HepG2 (cell line): ENCODE measurements around the gene SUPT4H1. TPM values are rescaled to one million over a fixed set of nuclear protein-coding genes. Genes with fewer than 3 reads are reported as not detected.
A peak's percentile ranks its signal among the peaks of the same experiment; 100 is the strongest.

Source experiments
- ELF3 ChIP-seq: IDR thresholded peaks from 2 replicates; pipeline ENCODE4 v1.6.1; 2016; ENCODE audit warnings: missing genetic modification reagents, missing compliant biosample characterization
- FOXO4 ChIP-seq: sonication (generic); formaldehyde crosslinking; conservative IDR thresholded peaks from 2 replicates; pipeline ENCODE4 v1.8.1; 2023; ENCODE audit warnings: missing genetic modification reagents
- GATAD1 ChIP-seq: IDR thresholded peaks from 2 replicates; pipeline ENCODE4 v1.6.1; 2016; ENCODE audit warnings: missing genetic modification reagents, missing compliant biosample characterization
- GMEB1 ChIP-seq: sonication (generic); formaldehyde crosslinking; IDR thresholded peaks from 2 replicates; pipeline ENCODE4 v1.5.1; 2020; ENCODE audit warnings: missing genetic modification reagents, mild to moderate bottlenecking, borderline replicate concordance
- HNF1B ChIP-seq: sonication (generic); formaldehyde crosslinking; IDR thresholded peaks from 2 replicates; pipeline ENCODE4 v1.5.1; 2020; ENCODE audit warnings: mild to moderate bottlenecking, moderate library complexity, missing genetic modification reagents
- JUNB ChIP-seq: sonication (generic); formaldehyde crosslinking; IDR thresholded peaks from 2 replicates; pipeline ENCODE4 v1.8.0; 2022; ENCODE audit warnings: missing genetic modification reagents, mild to moderate bottlenecking, borderline replicate concordance
- MTA1 ChIP-seq: sonication (generic); formaldehyde crosslinking; IDR thresholded peaks from 2 replicates; pipeline ENCODE4 v1.4.0; 2020; ENCODE audit warnings: missing genetic modification reagents, mild to moderate bottlenecking, borderline replicate concordance
- PCBP2 ChIP-seq: fragments of 200-400 bp; formaldehyde crosslinking; optimal IDR thresholded peaks from 2 replicates; pipeline ENCODE3; 2018; ENCODE audit warnings: low read length, low read depth; ENCODE audit not compliant: poor library complexity, severe bottlenecking
- SP2 ChIP-seq: sonication (generic); formaldehyde crosslinking; IDR thresholded peaks from 2 replicates; pipeline ENCODE4 v1.5.1; 2020; ENCODE audit warnings: mild to moderate bottlenecking, missing genetic modification reagents
- ZBTB38 ChIP-seq: sonication (generic); formaldehyde crosslinking; IDR thresholded peaks from 2 replicates; pipeline ENCODE4 v1.5.1; 2020; ENCODE audit warnings: mild to moderate bottlenecking, missing genetic modification reagents
- ZBTB43 ChIP-seq: sonication (generic); formaldehyde crosslinking; conservative IDR thresholded peaks from 2 replicates; pipeline ENCODE4 v1.4.0; 2020; ENCODE audit warnings: missing genetic modification reagents
- ZNF367 ChIP-seq: sonication (generic); formaldehyde crosslinking; IDR thresholded peaks from 2 replicates; pipeline ENCODE4 v1.4.0; 2020; ENCODE audit warnings: missing genetic modification reagents, borderline replicate concordance
- ZNF503 ChIP-seq: sonication (generic); formaldehyde crosslinking; IDR thresholded peaks from 2 replicates; pipeline ENCODE4 v1.4.0; 2020; ENCODE audit warnings: missing genetic modification reagents
- ZNF605 ChIP-seq: sonication (generic); formaldehyde crosslinking; IDR thresholded peaks from 2 replicates; pipeline ENCODE4 v1.8.0; 2022; ENCODE audit warnings: mild to moderate bottlenecking, missing genetic modification reagents
- ZNF747 ChIP-seq: sonication (generic); formaldehyde crosslinking; IDR thresholded peaks from 2 replicates; pipeline ENCODE4 v1.8.1; 2023; ENCODE audit warnings: missing genetic modification reagents, mild to moderate bottlenecking, borderline replicate concordance
- ZSCAN30 ChIP-seq: sonication (generic); formaldehyde crosslinking; IDR thresholded peaks from 2 replicates; pipeline ENCODE4 v1.5.0; 2020; ENCODE audit warnings: mild to moderate bottlenecking, missing genetic modification reagents
- ZXDC ChIP-seq: sonication (generic); formaldehyde crosslinking; IDR thresholded peaks from 2 replicates; pipeline ENCODE4 v1.5.0; 2020; ENCODE audit warnings: mild to moderate bottlenecking, missing genetic modification reagents
- polyA plus RNA-seq, 8 experiments: library from polyadenylated mRNA; depleted of rRNA in 3 of 8; stranded (reverse) in 7 of 8; unstranded in 1 of 8; fragments of >200 nt; fragmentation: Illumina TruSeq in 4 of 8; extraction: Trizol in 4 of 8; gene quantifications; 2 replicates each; pipeline versions ENCODE4 v1.2.1 to v1.2.3, GENCODE V29; 2011 to 2016; ENCODE audit warnings: low read depth in 4 of 8, missing spikeins in 1 of 8, mixed read lengths in 1 of 8; ENCODE audit not compliant: insufficient read depth in 1 of 8
- total RNA-seq, 5 experiments: library from RNA; depleted of rRNA; stranded (reverse); fragments of >200 nt; fragmentation: Illumina TruSeq; extraction: Trizol; gene quantifications; 2 replicates each; pipeline ENCODE4 v1.2.3, GENCODE V29; 2016; ENCODE audit warnings: low read depth in 1 of 5

SUPT4H1 gene
- total and polyA plus RNA-seq, 2 of the 13 experiments (the other 11 are each of a cell fraction or from before 2014, with no cell fraction given) = 155 to 244 TPM

GRCh38 chr17:58364270-58364942 is 12.4 kb upstream of the SUPT4H1 start (continued):
- TF ChIP-seq ZXDC (peak; percentile 69; the same call in 1 of the 2 replicates), PCBP2 (peak; percentile 86), ZBTB38 (CRISPR knock-in tag) (no peak), FOXO4 (CRISPR knock-in tag) (no peak), GATAD1 (0 out of 2 replicates have a peak, but pooled peaks have one; percentile 39), HNF1B (CRISPR knock-in tag) (no peak), MTA1 (CRISPR knock-in tag) (peak; percentile 92), ZBTB43 (CRISPR knock-in tag) (no peak), SP2 (CRISPR knock-in tag) (no peak), JUNB (CRISPR knock-in tag) (no peak), GMEB1 (CRISPR knock-in tag) (no peak; the same call in 1 of the 2 replicates), ZNF747 (CRISPR knock-in tag) (0 out of 2 replicates have a peak, but pooled peaks have one; percentile 21), ZNF367 (CRISPR knock-in tag) (no peak), ZNF503 (0 out of 2 replicates have a peak, but pooled peaks have one; percentile 42), ZSCAN30 (CRISPR knock-in tag) (no peak), ELF3 (CRISPR knock-in tag) (no peak), ZNF605 (CRISPR knock-in tag) (peak; percentile 58)
